ENCODE measurements around the gene ATG5.

ATG5 gene

GRCh38 chr6:106135911-106136571, 189.5 kb downstream of the ATG5 start:
- TF ChIP-seq YY1 (IDR thresholded peaks at IDR 0.05; ENCODE audit: insufficient read depth, insufficient read length) = no peak
- no peak for TF ChIP-seq SUZ12 (IDR thresholded peaks at IDR 0.05; ENCODE audit: extremely low read depth, insufficient read depth, insufficient read length)
- TF ChIP-seq ZNF274 (IDR thresholded peaks at IDR 0.05; ENCODE audit: low read depth, low read length) = no peak
- no peaks in the 10 kb centered on the region for H3K27me3 ChIP-seq (ENCODE audit: insufficient read depth, insufficient read length)

GRCh38 chr6:106134906-106135634, 190.5 kb downstream of the ATG5 start:
- no peaks in the 10 kb centered on the region for H3K4me1 ChIP-seq (ENCODE audit: insufficient read depth, insufficient read length)
- no peak overlapping the region for H3K9ac ChIP-seq (ENCODE audit: insufficient read length, low read depth)
- TF ChIP-seq YY1 (IDR thresholded peaks at IDR 0.05; ENCODE audit: insufficient read depth, insufficient read length) = no peak
- no peak for TF ChIP-seq SUZ12 (IDR thresholded peaks at IDR 0.05; ENCODE audit: extremely low read depth, insufficient read depth, insufficient read length)
- TF ChIP-seq ZNF274 (IDR thresholded peaks at IDR 0.05; ENCODE audit: low read depth, low read length) = no peak
- no peak overlapping the region for H3K4me3 ChIP-seq (ENCODE audit: insufficient read length, low read depth)
- no peaks in the 10 kb centered on the region for H3K9me3 ChIP-seq (ENCODE audit: insufficient read depth, low read length)
- H3K27me3 ChIP-seq (ENCODE audit: insufficient read depth, insufficient read length) = no peaks in the 10 kb centered on the region
- DNase-seq (ENCODE audit: low read depth, low spot score) = no peak
- no peaks in the 10 kb centered on the region for H3K36me3 ChIP-seq (ENCODE audit: insufficient read depth, insufficient read length, low read length)

More at GRCh38 chr6:106135911-106136571, 189.5 kb downstream of the ATG5 start:
- H3K4me3 ChIP-seq (ENCODE audit: insufficient read length, low read depth) = no peak overlapping the region
- H3K9ac ChIP-seq (ENCODE audit: insufficient read length, low read depth) = no peak overlapping the region
- H3K9me3 ChIP-seq (ENCODE audit: insufficient read depth, low read length) = no peaks in the 10 kb centered on the region
- no peak for DNase-seq (ENCODE audit: low read depth, low spot score)
- H3K4me1 ChIP-seq (ENCODE audit: insufficient read depth, insufficient read length) = no peaks in the 10 kb centered on the region
- no peaks in the 10 kb centered on the region for H3K36me3 ChIP-seq (ENCODE audit: insufficient read depth, insufficient read length, low read length)

Data from NT2/D1 (cell line).